ENCODE data around the gene GATA1. TPM values are rescaled to one million over a fixed set of nuclear protein-coding genes. Genes with fewer than 3 reads are reported as not detected.
A peak's percentile ranks its signal among the peaks of the same experiment; 100 is the strongest.

GATA1 gene
- total RNA-seq (2021; ENCODE audit: unreplicated experiment) = 0.34 TPM
- polyA plus RNA-seq (2012) = 0.05 TPM in 1 of 2 replicates, not detected in the other
- percentile 8 among the genes with signal in this experiment for Bru-seq, nascent RNA
- percentile 9 among the genes with signal in this experiment for BruChase-seq, experiment 1, labeled RNA remaining after a 6-hour chase
- percentile 12 among the genes with signal in this experiment for BruChase-seq, experiment 2, labeled RNA remaining after a 2-hour chase
- long read RNA-seq, partial matches to known transcripts = 0 of 1 reads
- long read RNA-seq, other reads (novel, unspliced or antisense) = 1 of 1 reads

DNA sequence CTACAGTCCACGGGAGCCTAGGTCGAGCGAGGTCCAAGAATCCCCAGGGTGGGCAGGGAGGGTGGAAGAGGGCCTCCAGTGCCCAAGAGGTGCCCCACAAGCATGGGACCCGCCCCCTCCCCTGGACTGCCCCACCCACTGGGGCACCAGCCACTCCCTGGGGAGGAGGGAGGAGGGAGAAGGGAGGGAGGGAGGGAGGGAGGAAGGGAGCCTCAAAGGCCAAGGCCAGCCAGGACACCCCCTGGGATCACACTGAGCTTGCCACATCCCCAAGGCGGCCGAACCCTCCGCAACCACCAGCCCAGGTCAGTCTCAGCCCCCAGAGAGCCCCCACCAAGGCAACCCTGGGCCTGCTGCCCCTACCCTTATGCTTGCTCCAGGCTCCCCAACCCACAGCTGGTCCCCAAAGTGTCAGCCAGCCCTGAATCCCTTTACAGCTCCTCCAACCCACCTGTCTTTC is at the start of gene GATA1:
Gene GATA1 (plus strand): TSS at position 250 of the 460 bp plus-strand sequence. CDS start 4,520 bp downstream, outside the sequence.
- Histone ChIP-seq H3K4me2 (ENCODE audit: low read length) (no peak within 1 kb of the TSS), H3K4me3 (replicated peaks in 1 of 2; ENCODE audit: low read depth in 1 of 2, low read length in 2 of 2) (no peak within 1 kb of the TSS), H3K4me1 (ENCODE audit: control insufficient read depth in 1 of 2, insufficient read depth in 2 of 2, low read length in 2 of 2) (no peaks in the 10 kb centered on the region), H2AFZ (ENCODE audit: low read depth, low read length, poor library complexity, severe bottlenecking) (no peak within 1 kb of the TSS), H3K79me2 (ENCODE audit: insufficient read depth, low read length) (no peaks in the 10 kb centered on the region), H3K9ac (ENCODE audit: low read length) (no peak within 1 kb of the TSS), H4K20me1 (ENCODE audit: insufficient read depth) (no peaks in the 10 kb centered on the region), H3K27me3 (ENCODE audit: insufficient read depth, low read length) (no peaks in the 10 kb centered on the region), H3K9me2 (ENCODE audit: insufficient read depth) (no peaks in the 10 kb centered on the region), H3K9me3 (ENCODE audit: control insufficient read depth in 1 of 2, insufficient read depth in 1 of 2, low read depth in 1 of 2, low read length in 2 of 2) (no peaks in the 10 kb centered on the region), H3K27ac (ENCODE audit: low read depth, low read length) (no peak within 1 kb of the TSS), H3K36me3 (ENCODE audit: control insufficient read depth in 1 of 2, insufficient read depth in 2 of 2, low read length in 2 of 2) (no peaks in the 10 kb centered on the region)
- TF ChIP-seq FOSL1 (IDR thresholded peaks at IDR 0.05; ENCODE audit: low read depth) (no peak), EZH2phosphoT487 (IDR thresholded peaks at IDR 0.05; ENCODE audit: borderline replicate concordance) (no peak), ZNF274 (IDR thresholded peaks at IDR 0.05; ENCODE audit: low read depth, low read length) (no peak), EZH2 (IDR thresholded peaks at IDR 0.05) (no peak), POLR2AphosphoS5 (IDR thresholded peaks at IDR 0.05; ENCODE audit: low read depth, low read length) (no peak)
- no TSS peak for BruUV-seq (replicated peaks)
- ATAC-seq = peak; percentile 55; the same call in 1 of the 2 replicates
- RAD21 ChIA-PET (ENCODE audit: low non-redundant PET in 1 of 2, low total read pairs in 2 of 2, uncharacterized antibody in 2 of 2, unreplicated experiment in 2 of 2) = no interaction called here
- CTCF ChIA-PET = no interaction called here
- intact Hi-C loops (cut with micrococcal nuclease) = no loop called here
- DNase-seq (ENCODE audit: low read depth, low spot score) = no peak
- POLR2A ChIA-PET = no interaction called here

DNA sequence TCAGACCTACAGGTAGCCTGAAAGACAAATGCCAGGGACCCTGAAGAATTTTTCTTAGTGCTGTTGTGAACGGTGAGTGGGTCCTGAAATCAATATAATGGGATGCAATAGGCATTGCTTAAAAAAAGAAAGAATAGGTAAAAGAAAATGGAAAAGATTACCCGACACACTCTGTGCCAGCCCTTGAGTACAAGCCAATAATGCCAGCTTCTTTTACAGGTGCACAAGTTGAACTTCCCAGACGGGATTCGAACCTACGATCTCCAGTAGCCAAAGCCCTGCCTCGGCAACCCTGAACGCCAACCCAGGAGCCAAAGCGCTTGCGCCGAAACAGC is 49.5 kb upstream of the GATA1 start:
- H3K4me2 ChIP-seq (ENCODE audit: low read length) = peak overlapping the region; percentile 90
- no peaks in the 10 kb centered on the region for H3K9me2 ChIP-seq (ENCODE audit: insufficient read depth)
- H2AFZ ChIP-seq (ENCODE audit: low read depth, low read length, poor library complexity, severe bottlenecking) = no peak overlapping the region
- no peaks in the 10 kb centered on the region for H3K79me2 ChIP-seq (ENCODE audit: insufficient read depth, low read length)
- POLR2A ChIA-PET = interaction anchor here (0.7 to 1.4 kb wide), 5 partner anchors 8 to 175 kb away, joined by 3 to 6 read pairs (median 3); partner anchors contain the start of genes HDAC6 and SLC35A2
- CTCF ChIA-PET = no interaction called here
- H3K27me3 ChIP-seq (ENCODE audit: insufficient read depth, low read length) = no peaks in the 10 kb centered on the region
- peak overlapping the region; percentile 61 to 72 for H3K4me3 ChIP-seq (replicated peaks in 1 of 2; ENCODE audit: low read depth in 1 of 2, low read length in 2 of 2)
- BruUV-seq (replicated peaks) = no TSS peak
- H3K9me3 ChIP-seq (ENCODE audit: control insufficient read depth in 1 of 2, insufficient read depth in 1 of 2, low read depth in 1 of 2, low read length in 2 of 2) = no peaks in the 10 kb centered on the region
- TF ChIP-seq CBX3 (IDR thresholded peaks at IDR 0.05; ENCODE audit: low read depth) (no peak), ELF1 (IDR thresholded peaks at IDR 0.05; ENCODE audit: borderline replicate concordance, low read depth) (no peak), EGR1 (IDR thresholded peaks at IDR 0.05; ENCODE audit: low read depth) (no peak), YY1 (IDR thresholded peaks at IDR 0.05; ENCODE audit: extremely low read depth, insufficient replicate concordance, low read depth, low read length) (no peak), SRF (IDR thresholded peaks at IDR 0.05; ENCODE audit: low read depth) (no peak), ZFX (IDR thresholded peaks at IDR 0.05) (no peak), JUND (IDR thresholded peaks at IDR 0.05) (no peak), EZH2 (IDR thresholded peaks at IDR 0.05) (no peak), POLR2AphosphoS5 (IDR thresholded peaks at IDR 0.05; ENCODE audit: low read depth, low read length) (no peak), SP1 (IDR thresholded peaks at IDR 0.05; ENCODE audit: low read depth) (no peak), RAD21 (IDR thresholded peaks at IDR 0.05; ENCODE audit: low read depth) (no peak), CEBPB (IDR thresholded peaks at IDR 0.05; ENCODE audit: low read depth) (no peak), ZNF274 (IDR thresholded peaks at IDR 0.05; ENCODE audit: low read depth, low read length) (no peak), POLR2A (IDR thresholded peaks at IDR 0.05; ENCODE audit: borderline replicate concordance, extremely low read depth, insufficient read depth, insufficient read length) (no peak), FOSL1 (IDR thresholded peaks at IDR 0.05; ENCODE audit: low read depth) (no peak), EZH2phosphoT487 (IDR thresholded peaks at IDR 0.05; ENCODE audit: borderline replicate concordance) (no peak)
- TF ChIP-seq, protein P1, sequence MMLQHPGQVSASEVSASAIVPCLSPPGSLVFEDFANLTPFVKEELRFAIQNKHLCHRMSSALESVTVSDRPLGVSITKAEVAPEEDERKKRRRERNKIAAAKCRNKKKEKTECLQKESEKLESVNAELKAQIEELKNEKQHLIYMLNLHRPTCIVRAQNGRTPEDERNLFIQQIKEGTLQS (IDR thresholded peaks at IDR 0.05) = no peak
- TF ChIP-seq, protein P2, sequence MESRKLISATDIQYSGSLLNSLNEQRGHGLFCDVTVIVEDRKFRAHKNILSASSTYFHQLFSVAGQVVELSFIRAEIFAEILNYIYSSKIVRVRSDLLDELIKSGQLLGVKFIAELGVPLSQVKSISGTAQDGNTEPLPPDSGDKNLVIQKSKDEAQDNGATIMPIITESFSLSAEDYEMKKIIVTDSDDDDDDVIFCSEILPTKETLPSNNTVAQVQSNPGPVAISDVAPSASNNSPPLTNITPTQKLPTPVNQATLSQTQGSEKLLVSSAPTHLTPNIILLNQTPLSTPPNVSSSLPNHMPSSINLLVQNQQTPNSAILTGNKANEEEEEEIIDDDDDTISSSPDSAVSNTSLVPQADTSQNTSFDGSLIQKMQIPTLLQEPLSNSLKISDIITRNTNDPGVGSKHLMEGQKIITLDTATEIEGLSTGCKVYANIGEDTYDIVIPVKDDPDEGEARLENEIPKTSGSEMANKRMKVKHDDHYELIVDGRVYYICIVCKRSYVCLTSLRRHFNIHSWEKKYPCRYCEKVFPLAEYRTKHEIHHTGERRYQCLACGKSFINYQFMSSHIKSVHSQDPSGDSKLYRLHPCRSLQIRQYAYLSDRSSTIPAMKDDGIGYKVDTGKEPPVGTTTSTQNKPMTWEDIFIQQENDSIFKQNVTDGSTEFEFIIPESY (IDR thresholded peaks at IDR 0.05; ENCODE audit: extremely low read depth, insufficient replicate concordance, low read length) = no peak
- peak overlapping the region; percentile 51 for H3K9ac ChIP-seq (ENCODE audit: low read length)
- no peaks in the 10 kb centered on the region for H4K20me1 ChIP-seq (ENCODE audit: insufficient read depth)
- intact Hi-C loops (cut with micrococcal nuclease) = no loop called here
- H3K27ac ChIP-seq (ENCODE audit: low read depth, low read length) = 0 out of 2 replicates have a peak overlapping the region, but pooled peaks have one; percentile 12
- no peak for ATAC-seq
- H3K4me1 ChIP-seq (ENCODE audit: control insufficient read depth in 1 of 2, insufficient read depth in 2 of 2, low read length in 2 of 2) = peaks cover 6 to 12% of the 10 kb centered on the region in 2 experiments; a peak in 3 of 4 replicates
- no peaks in the 10 kb centered on the region for H3K36me3 ChIP-seq (ENCODE audit: control insufficient read depth in 1 of 2, insufficient read depth in 2 of 2, low read length in 2 of 2)
- DNase-seq (ENCODE audit: low read depth, low spot score) = no peak
- RAD21 ChIA-PET (ENCODE audit: low non-redundant PET in 1 of 2, low total read pairs in 2 of 2, uncharacterized antibody in 2 of 2, unreplicated experiment in 2 of 2) = no interaction called here
